Adrenal gland (tissue), 12 donors: ENCODE results near the gene TIMMDC1. TPM values are rescaled to one million over a fixed set of nuclear protein-coding genes. Genes with fewer than 3 reads are reported as not detected.
A peak's percentile ranks its signal among the peaks of the same experiment; 100 is the strongest.

ENCODE experiments used
- DNase-seq, 7 donors: peaks; one replicate each; pipeline ENCODE4 v3.0.0-alpha.2; 2019 to 2020
- H3K27ac ChIP-seq, 5 donors: fragments of 200-600 bp; sonication (generic) in 4 of 5; 1 replicate in 3 of 5; 2 replicates in 2 of 5; pipeline versions ENCODE4 v1.5.1 to v1.8.0; 2016 to 2020; ENCODE audit warnings: mild to moderate bottlenecking in 1 of 5
- H3K27me3 ChIP-seq: fragments of 200-600 bp; 2 replicates; pipeline ENCODE4 v1.8.0; 2021
- H3K36me3 ChIP-seq, 2 donors: fragments of 200-600 bp; replicated peaks in 1 of 2; 1 replicate in 1 of 2; 2 replicates in 1 of 2; pipeline versions ENCODE4 v1.5.1 to v1.8.0; 2018 to 2022
- H3K4me1 ChIP-seq, 2 donors: fragments of 200-600 bp; replicated peaks in 1 of 2; 1 replicate in 1 of 2; 2 replicates in 1 of 2; pipeline versions ENCODE4 v1.5.1 to v1.8.0; 2018 to 2021
- H3K4me3 ChIP-seq, 4 donors: fragments of 200-600 bp; sonication (generic) in 3 of 4; one replicate each; pipeline ENCODE4 v1.5.1; 2016 to 2018
- H3K9me3 ChIP-seq, 3 donors: fragments of 200-600 bp; sonication (generic) in 1 of 3; replicated peaks in 1 of 3; 1 replicate in 2 of 3; 2 replicates in 1 of 3; pipeline versions ENCODE4 v1.5.1 to v1.8.0; 2016 to 2021
- POLR2A ChIP-seq, 2 donors: fragments of 450-650 bp; IDR thresholded peaks; one replicate each; pipeline ENCODE4 v1.6.1; 2017; ENCODE audit warnings: antibody characterized with exemption in 2 of 2, mild to moderate bottlenecking in 2 of 2, moderate library complexity in 1 of 2
- WGBS, 4 donors: extraction: QIAGEN DNeasy Blood & Tissue Kit in 2 of 4; methylation state at CpG; one replicate each; pipeline versions ENCODE4 v1.1.5 to v1.1.7; 2013 to 2017; 5-methylcytosine and 5-hydroxymethylcytosine counted together
- intact Hi-C, 2 donors: fragments of 100-400 bp; cut with DNase I; formaldehyde crosslinking; loops; one replicate each; pipeline versions ENCODE4 v1.14.1 to v1.15.0; 2022 to 2023
- polyA plus RNA-seq, 3 donors: library from polyadenylated mRNA; stranded (reverse); fragments of 200-250 nt in 2 of 3; fragments of 350-450 nt in 1 of 3; fragmentation: Illumina TruSeq in 1 of 3; extraction: RNeasy Lipid Tissue Mini Kit (QIAGEN cat#74804) in 1 of 3; gene quantifications; one replicate each; pipeline ENCODE4 v1.2.3, GENCODE V29; 2013 to 2014
- total RNA-seq, 9 donors: library from RNA; depleted of rRNA in 4 of 9; stranded (reverse); fragments of >200 nt in 4 of 9; fragments of 120-200 nt in 1 of 9; fragmentation: NEBNext Ultra II Directional in 1 of 9; extraction: Animal tissue kit (Norgen Biotek cat#: 25700) in 1 of 9; gene quantifications; one replicate each; pipeline versions ENCODE4 v1.1.0 to v1.2.4, GENCODE V29; 2013 to 2023
- TF ChIP-seq, protein P1 (sequence below), 6 experiments: fragments of 450-650 bp in 4 of 6; fragments of 200-600 bp in 2 of 6; sonication (generic) in 1 of 6; IDR thresholded peaks; 1 replicate in 5 of 6; 2 replicates in 1 of 6; pipeline versions ENCODE4 v1.5.1 to v1.8.0; 2016 to 2021; ENCODE audit warnings: antibody characterized with exemption in 6 of 6, mild to moderate bottlenecking in 2 of 6, moderate library complexity in 1 of 6
- donor health status: healthy with polysubstance abuse.
- donor health status: Bipolar disorder and iron deficiency.
- donor health status: DM: yes; HTN: yes; CAD: no.
- donor health status: DM: no; HTN: no; CAD: no.
- donor health status: DM: no; HTN: no; CAD: no.
- donor health status: DM: yes; HTN: yes; CAD: no.

Gene TIMMDC1
- total and polyA plus RNA-seq, 12 donors, result 53.9 to 147 (median 91.3) TPM

DNA sequence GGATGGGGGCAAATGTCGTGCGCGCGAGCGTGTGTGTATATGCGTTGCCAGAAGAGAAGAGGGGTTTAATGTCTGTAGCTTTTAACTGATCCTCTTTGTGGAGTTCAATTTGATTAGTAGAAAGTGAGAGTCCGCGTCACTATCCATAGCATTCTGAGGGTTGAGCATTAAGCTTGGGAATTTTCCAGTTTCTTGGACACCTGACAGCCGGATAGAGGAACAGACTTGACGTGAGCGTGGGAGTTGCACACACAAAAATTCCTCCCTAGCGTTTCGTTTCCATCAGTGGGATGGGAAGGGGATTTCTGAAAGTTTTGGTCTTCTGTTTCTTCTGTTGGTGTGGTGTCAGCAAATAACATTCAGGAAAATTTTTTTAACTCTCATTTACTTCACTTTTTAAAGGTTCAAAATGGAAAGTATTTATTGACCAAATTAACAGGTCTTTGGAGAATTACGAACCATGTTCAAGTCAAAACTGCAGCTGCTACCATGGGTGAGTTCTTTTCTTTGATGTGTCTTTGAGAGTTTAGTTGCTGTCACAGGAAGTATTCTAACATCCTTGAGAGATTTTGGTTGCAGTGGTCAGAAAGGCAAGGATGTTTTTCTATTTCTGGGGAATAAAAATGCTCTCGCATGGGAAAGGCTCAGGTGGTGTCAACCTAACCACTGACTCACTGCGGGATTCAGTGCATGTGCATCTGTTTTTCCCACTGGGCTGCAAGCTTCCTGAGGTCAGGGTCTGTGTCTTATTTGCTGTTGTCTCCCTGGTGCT lies 28.7 kb upstream of the TIMMDC1 start:
- intact Hi-C loops, result no loop called here
- TF ChIP-seq, protein P1, sequence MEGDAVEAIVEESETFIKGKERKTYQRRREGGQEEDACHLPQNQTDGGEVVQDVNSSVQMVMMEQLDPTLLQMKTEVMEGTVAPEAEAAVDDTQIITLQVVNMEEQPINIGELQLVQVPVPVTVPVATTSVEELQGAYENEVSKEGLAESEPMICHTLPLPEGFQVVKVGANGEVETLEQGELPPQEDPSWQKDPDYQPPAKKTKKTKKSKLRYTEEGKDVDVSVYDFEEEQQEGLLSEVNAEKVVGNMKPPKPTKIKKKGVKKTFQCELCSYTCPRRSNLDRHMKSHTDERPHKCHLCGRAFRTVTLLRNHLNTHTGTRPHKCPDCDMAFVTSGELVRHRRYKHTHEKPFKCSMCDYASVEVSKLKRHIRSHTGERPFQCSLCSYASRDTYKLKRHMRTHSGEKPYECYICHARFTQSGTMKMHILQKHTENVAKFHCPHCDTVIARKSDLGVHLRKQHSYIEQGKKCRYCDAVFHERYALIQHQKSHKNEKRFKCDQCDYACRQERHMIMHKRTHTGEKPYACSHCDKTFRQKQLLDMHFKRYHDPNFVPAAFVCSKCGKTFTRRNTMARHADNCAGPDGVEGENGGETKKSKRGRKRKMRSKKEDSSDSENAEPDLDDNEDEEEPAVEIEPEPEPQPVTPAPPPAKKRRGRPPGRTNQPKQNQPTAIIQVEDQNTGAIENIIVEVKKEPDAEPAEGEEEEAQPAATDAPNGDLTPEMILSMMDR (IDR thresholded peaks at IDR 0.05), result no peak
- TF ChIP-seq POLR2A (IDR thresholded peaks at IDR 0.05), result no peak
- Histone ChIP-seq H3K4me3 (peak overlapping the region in 3 of 4 donors; percentile 71 to 98 (median 74)), H3K4me1 (peaks cover 6 to 19% of the 10 kb centered on the region in 2 donors), H3K27ac (peak overlapping the region in 3 of 5 donors; percentile 75 to 83 (median 81)), H3K27me3 (no peaks in the 10 kb centered on the region), H3K9me3 (no peaks in the 10 kb centered on the region), H3K36me3 (peaks cover 0 to 12% of the 10 kb centered on the region in 2 donors)
- 8 to 13% (median 11%) methylated on average over 14 to 16 of the region's 16 CpGs for WGBS, 4 donors
- DNase-seq, result peak in 2 of 7 donors; percentile 3 to 17

DNA sequence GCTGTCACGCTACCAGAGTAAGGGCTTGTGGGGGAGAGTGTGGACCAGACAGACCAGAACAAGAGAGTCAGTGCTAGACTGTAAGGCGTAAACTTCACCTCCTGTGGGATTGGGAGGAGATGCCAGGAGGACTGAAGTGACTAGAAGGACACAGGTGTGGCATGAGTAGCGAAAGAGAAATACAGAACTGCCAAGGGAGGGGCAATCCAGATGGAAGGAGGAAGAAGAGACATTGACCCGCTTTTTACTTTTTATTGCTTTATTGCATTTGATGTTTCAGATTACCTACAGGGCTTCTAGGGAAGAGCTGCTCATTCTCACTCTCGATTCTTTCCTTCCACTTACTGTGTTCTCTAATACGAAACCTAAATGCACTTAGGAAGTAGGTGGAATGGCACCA lies 27.5 kb upstream of the TIMMDC1 start:
- no peak overlapping the region for H3K27ac ChIP-seq
- no peak for DNase-seq
- H3K4me1 ChIP-seq, result peaks cover 6 to 19% of the 10 kb centered on the region in 2 donors
- H3K36me3 ChIP-seq, result peaks cover 0 to 18% of the 10 kb centered on the region in 2 donors
- no peaks in the 10 kb centered on the region for H3K27me3 ChIP-seq
- no peak for TF ChIP-seq POLR2A (IDR thresholded peaks at IDR 0.05)
- TF ChIP-seq, protein P1 (IDR thresholded peaks at IDR 0.05), result no peak
- WGBS, 4 donors, result 90 to 96% (median 93%) methylated on average over 6 of the region's 6 CpGs
- H3K4me3 ChIP-seq, result no peak overlapping the region
- intact Hi-C loops, result no loop called here
- H3K9me3 ChIP-seq, result no peaks in the 10 kb centered on the region

DNA sequence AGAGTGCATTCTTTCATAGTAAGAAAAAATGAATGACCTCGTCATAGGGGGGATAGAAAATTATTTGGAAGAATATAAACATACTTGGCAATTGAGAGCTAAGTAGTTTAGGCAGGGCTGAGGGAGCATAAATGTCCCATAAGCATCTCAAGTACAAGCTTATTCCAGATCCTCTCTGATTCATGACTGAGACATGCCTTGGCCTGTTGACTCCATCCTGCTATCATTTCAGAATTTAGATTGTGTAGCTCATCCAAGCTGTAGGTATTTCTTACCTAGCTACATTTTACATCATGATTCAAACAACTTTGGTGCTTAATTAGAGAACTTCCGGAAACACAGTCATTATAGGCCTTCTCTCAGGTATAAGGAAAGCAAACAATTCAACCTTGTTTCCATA lies 17.3 kb upstream of the TIMMDC1 start:
- DNase-seq, result no peak
- peaks cover 0 to 38% of the 10 kb centered on the region in 2 donors for H3K36me3 ChIP-seq
- no peak for TF ChIP-seq POLR2A (IDR thresholded peaks at IDR 0.05)
- TF ChIP-seq, protein P1 (IDR thresholded peaks at IDR 0.05), result no peak

DNA sequence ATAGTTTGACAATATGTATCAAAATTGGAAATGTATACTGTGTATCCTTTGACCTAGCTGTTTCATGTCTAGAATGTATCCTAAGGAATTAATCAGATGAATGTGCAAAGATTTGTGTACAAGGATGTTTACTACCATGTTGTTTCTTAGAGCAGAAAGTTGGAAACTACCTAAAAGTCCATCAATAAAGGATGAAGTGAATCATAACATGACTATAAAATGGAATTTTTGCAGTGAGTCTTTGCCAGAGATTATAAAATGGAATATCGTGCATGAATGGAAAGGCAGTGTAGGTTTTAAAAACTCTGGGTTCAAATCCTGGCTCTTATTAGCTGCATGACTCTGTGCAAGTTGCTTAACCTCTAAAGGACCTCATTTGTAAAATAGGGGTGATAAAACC lies 15.2 kb upstream of the TIMMDC1 start:
- intact Hi-C loops, result no loop called here
- Histone ChIP-seq H3K36me3 (peaks cover 0 to 39% of the 10 kb centered on the region in 2 donors), H3K4me3 (no peak overlapping the region)

More for the DNA sequence above, 17.3 kb upstream of the TIMMDC1 start:
- Histone ChIP-seq H3K4me3 (no peak overlapping the region), H3K27me3 (no peaks in the 10 kb centered on the region), H3K4me1 (no peaks in the 10 kb centered on the region), H3K9me3 (no peaks in the 10 kb centered on the region), H3K27ac (no peak overlapping the region)
- intact Hi-C loops, result no loop called here
- WGBS, 4 donors, result 90 to 99% (median 94%) methylated on average over 2 of the region's 2 CpGs

More for the DNA sequence above, 15.2 kb upstream of the TIMMDC1 start:
- no peaks in the 10 kb centered on the region for H3K27me3 ChIP-seq
- 79 to 98% (median 89%) methylated on average over 1 of the region's 1 CpG for WGBS, 4 donors
- no peak for DNase-seq
- no peak for TF ChIP-seq POLR2A (IDR thresholded peaks at IDR 0.05)
- TF ChIP-seq, protein P1 (IDR thresholded peaks at IDR 0.05), result no peak
- no peaks in the 10 kb centered on the region for H3K9me3 ChIP-seq
- no peaks in the 10 kb centered on the region for H3K4me1 ChIP-seq
- no peak overlapping the region for H3K27ac ChIP-seq
